T-cell (primary cell): ENCODE data around the gene TMEM59L. TPM values are rescaled to one million over a fixed set of nuclear protein-coding genes. Genes with fewer than 3 reads are reported as not detected.
A peak's percentile ranks its signal among the peaks of the same experiment; 100 is the strongest.

Experiments used
- ATAC-seq, 4 experiments: fragments of 200-7000 bp in 3 of 4; fragments of 150-1000 bp in 1 of 4; cut with Tn5 transposase; replicated peaks in 1 of 4; 1 replicate in 3 of 4; 2 replicates in 1 of 4; pipeline ENCODE4 v1.10.0; 2021; ENCODE audit warnings: moderate library complexity in 3 of 4, mild to moderate bottlenecking in 2 of 4, moderate number of reproducible peaks in 1 of 4
- CTCF ChIA-PET, 2 donors: fragments of 300-600 bp; sonication (Branson Sonifier 250); formaldehyde crosslinking; loops; one replicate each; lab custom pipeline; 2022; ENCODE audit warnings: antibody characterized with exemption in 2 of 2; lab: Charles Lee
- POLR2A ChIA-PET, 2 donors: fragments of 300-600 bp; sonication (Branson Sonifier 250); formaldehyde crosslinking; loops; one replicate each; lab custom pipeline; 2022; ENCODE audit warnings: antibody characterized with exemption in 2 of 2; lab: Charles Lee
- DNase-seq, 35 experiments: peaks; one replicate each; pipeline versions ENCODE4 v3.0.0 to v3.0.0-alpha.2; 2013 to 2023
- H3K27ac ChIP-seq: one replicate; pipeline ENCODE4 v1.5.1; 2013; ENCODE audit warnings: low read length
- H3K27me3 ChIP-seq, 2 experiments: replicated peaks in 1 of 2; 1 replicate in 1 of 2; 2 replicates in 1 of 2; pipeline versions ENCODE4 v1.6.1 to v1.7.0; 2013; ENCODE audit warnings: low read length in 1 of 2, mixed read lengths in 1 of 2; ENCODE audit not compliant: control insufficient read depth in 2 of 2, insufficient read depth in 2 of 2; ENCODE audit errors: extremely low read depth in 1 of 2
- H3K36me3 ChIP-seq, 2 donors: 1 replicate in 1 of 2; 2 replicates in 1 of 2; pipeline versions ENCODE4 v1.6.1 to v1.7.0; 2013; ENCODE audit warnings: low read length in 1 of 2; ENCODE audit not compliant: control insufficient read depth in 2 of 2, insufficient read depth in 1 of 2; ENCODE audit errors: extremely low read depth in 1 of 2
- H3K4me1 ChIP-seq, 2 experiments: 1 replicate in 1 of 2; 2 replicates in 1 of 2; pipeline versions ENCODE4 v1.6.1 to v1.7.0; 2013; ENCODE audit warnings: low read length in 2 of 2, mixed read lengths in 1 of 2; ENCODE audit not compliant: insufficient read depth in 2 of 2, control insufficient read depth in 1 of 2; ENCODE audit errors: extremely low read depth in 1 of 2
- H3K4me3 ChIP-seq, 2 donors: 1 replicate in 1 of 2; 2 replicates in 1 of 2; pipeline versions ENCODE4 v1.5.1 to v1.7.0; 2013; ENCODE audit warnings: mild to moderate bottlenecking in 2 of 2, low read length in 1 of 2, moderate library complexity in 1 of 2; ENCODE audit not compliant: control insufficient read depth in 1 of 2; ENCODE audit errors: extremely low read depth in 1 of 2
- H3K9me3 ChIP-seq: 2 replicates; pipeline ENCODE4 v1.7.0; 2013
- H3K27ac Mint-ChIP-seq, 2 donors: one replicate each; pipeline ENCODE4 v1.8.0; 2020 to 2021; ENCODE audit warnings: mild to moderate bottlenecking in 2 of 2, mixed read lengths in 2 of 2
- H3K27me3 Mint-ChIP-seq, 2 donors: one replicate each; pipeline ENCODE4 v1.8.0; 2021 to 2022; ENCODE audit warnings: mixed read lengths in 2 of 2
- H3K36me3 Mint-ChIP-seq: one replicate; pipeline ENCODE4 v1.8.0; 2021; ENCODE audit warnings: mixed read lengths
- H3K4me1 Mint-ChIP-seq, 3 donors: one replicate each; pipeline ENCODE4 v1.8.0; 2020 to 2022; ENCODE audit warnings: mixed read lengths in 3 of 3, mild to moderate bottlenecking in 1 of 3
- H3K4me3 Mint-ChIP-seq, 3 donors: one replicate each; pipeline ENCODE4 v1.8.0; 2020 to 2022; ENCODE audit warnings: mild to moderate bottlenecking in 3 of 3, mixed read lengths in 3 of 3, moderate library complexity in 3 of 3
- H3K9me3 Mint-ChIP-seq, 3 donors: one replicate each; pipeline ENCODE4 v1.8.0; 2020 to 2022; ENCODE audit warnings: mixed read lengths in 3 of 3
- WGBS: methylation state at CpG from one replicate; pipeline ENCODE4 v1.1.5; 2013; ENCODE audit warnings: missing lambda C conversion rate; ENCODE audit not compliant: insufficient coverage; 5-methylcytosine and 5-hydroxymethylcytosine counted together
- total RNA-seq, 35 experiments: library from RNA in 6 of 35; stranded (reverse) in 6 of 35; fragments of 120-200 nt in 1 of 35; gene quantifications; one replicate each; pipeline versions ENCODE4 v1.2.1 to v1.2.4 and lab custom pipeline; 2013 to 2026

The TMEM59L gene
- total RNA-seq, 5 donors from 2014 or later (not counting 1 experiment from before 2014, with no cell fraction given): 0.38 to 0.40 TPM; not detected in 3

DNA sequence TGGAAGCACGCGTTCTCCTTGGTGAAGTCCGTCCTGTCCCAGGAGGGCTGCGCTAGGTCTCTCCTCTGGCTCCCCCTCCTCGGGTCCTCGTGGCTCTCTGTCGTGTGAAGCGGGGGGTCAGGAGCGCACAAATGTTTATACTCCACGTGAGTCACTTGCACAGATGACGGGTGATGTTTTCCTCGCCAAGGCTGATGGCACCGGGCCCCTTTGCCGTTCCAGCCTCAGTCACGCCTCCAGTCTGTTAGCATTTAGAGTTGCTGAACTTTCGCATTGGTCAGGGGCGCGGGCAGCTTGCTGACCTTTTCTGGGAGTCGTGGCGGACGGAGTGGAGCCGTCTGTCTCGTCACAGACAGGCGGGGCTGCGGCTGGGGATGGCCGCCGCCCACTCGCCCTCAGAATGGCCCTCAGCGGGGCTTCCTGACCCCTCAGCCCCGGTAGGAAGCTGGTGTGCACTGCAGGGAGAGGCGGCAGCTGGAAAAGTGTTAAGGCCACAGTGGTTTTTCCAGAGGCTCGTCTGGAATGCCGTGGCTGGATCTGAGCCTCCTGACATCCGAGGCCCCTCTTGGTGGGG is 37.9 kb downstream of the TMEM59L start:
- Mint-ChIP-seq H3K27me3 (no peaks in the 10 kb centered on the region), H3K4me3 (no peak overlapping the region), H3K36me3 (peaks cover 5% of the 10 kb centered on the region), H3K27ac (no peak overlapping the region), H3K9me3 (no peaks in the 10 kb centered on the region), H3K4me1 (peaks cover 14 to 47% (median 22%) of the 10 kb centered on the region in 3 donors)
- H3K4me3 ChIP-seq: no peak overlapping the region
- 92% methylated on average over 34 of the region's 34 CpGs for WGBS
- peaks cover 0 to 18% of the 10 kb centered on the region in 2 experiments for H3K4me1 ChIP-seq
- no peak overlapping the region for H3K27ac ChIP-seq
- peaks cover 0 to 2% of the 10 kb centered on the region in 2 experiments for H3K27me3 ChIP-seq
- H3K36me3 ChIP-seq: peaks cover 0 to 8% of the 10 kb centered on the region in 2 donors
- no peak for ATAC-seq
- H3K9me3 ChIP-seq: no peaks in the 10 kb centered on the region
- no peak for DNase-seq
- POLR2A ChIA-PET: no interaction called here
- CTCF ChIA-PET: no interaction called here

DNA sequence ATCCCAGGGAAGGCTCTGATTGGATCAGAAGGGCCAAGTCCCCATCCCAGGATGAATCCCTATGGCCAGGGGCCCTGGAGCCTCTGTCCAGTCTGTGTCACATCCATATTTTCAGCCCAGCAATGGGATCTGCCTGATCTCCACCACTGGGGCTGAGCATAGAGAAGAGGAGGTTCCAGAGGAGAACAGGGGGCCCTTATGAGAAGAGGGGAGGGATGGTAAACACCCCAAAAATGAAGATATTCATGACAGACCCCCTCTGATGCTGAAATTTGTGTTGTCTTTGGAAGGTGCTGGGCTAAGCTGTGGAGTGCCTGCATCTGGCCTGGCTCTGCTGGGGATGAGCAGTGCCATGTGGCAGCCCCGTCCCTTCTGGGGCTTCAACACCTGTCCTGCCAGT is 38.6 kb downstream of the TMEM59L start:
- Mint-ChIP-seq H3K4me1 (peaks cover 14 to 45% (median 24%) of the 10 kb centered on the region in 3 donors), H3K27me3 (no peaks in the 10 kb centered on the region), H3K27ac (no peak overlapping the region), H3K4me3 (no peak overlapping the region), H3K36me3 (peaks cover 5% of the 10 kb centered on the region), H3K9me3 (no peaks in the 10 kb centered on the region)
- DNase-seq: no peak
- Histone ChIP-seq H3K36me3 (peaks cover 0 to 8% of the 10 kb centered on the region in 2 donors), H3K4me1 (peaks cover 0 to 20% of the 10 kb centered on the region in 2 experiments), H3K9me3 (no peaks in the 10 kb centered on the region), H3K27ac (no peak overlapping the region), H3K27me3 (peaks cover 0 to 2% of the 10 kb centered on the region in 2 experiments), H3K4me3 (no peak overlapping the region)
- ATAC-seq: no peak
- CTCF ChIA-PET: no interaction called here
- POLR2A ChIA-PET: no interaction called here
- WGBS: 57% methylated on average over 1 of the region's 1 CpG

DNA sequence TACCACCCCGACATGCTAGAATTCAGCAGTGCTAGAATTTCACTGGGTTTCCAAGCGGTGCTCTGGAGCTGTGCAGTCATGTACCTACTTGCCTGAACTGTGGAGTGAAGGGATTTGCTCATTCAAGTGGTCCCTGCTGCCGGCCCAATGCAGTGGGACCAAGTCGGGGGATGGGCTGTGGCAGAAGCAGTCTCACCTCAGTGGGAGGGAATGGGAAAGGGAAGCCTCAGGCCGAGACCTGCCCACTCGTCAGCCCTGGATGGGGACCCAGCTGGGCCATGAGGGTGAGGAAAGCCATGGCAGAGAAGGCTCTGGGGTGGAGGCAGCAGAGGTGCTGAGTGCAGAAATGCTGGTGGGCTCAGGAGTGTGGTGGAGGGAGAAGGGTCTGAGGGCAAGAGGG is 39.1 kb downstream of the TMEM59L start:
- ATAC-seq: no peak

DNA sequence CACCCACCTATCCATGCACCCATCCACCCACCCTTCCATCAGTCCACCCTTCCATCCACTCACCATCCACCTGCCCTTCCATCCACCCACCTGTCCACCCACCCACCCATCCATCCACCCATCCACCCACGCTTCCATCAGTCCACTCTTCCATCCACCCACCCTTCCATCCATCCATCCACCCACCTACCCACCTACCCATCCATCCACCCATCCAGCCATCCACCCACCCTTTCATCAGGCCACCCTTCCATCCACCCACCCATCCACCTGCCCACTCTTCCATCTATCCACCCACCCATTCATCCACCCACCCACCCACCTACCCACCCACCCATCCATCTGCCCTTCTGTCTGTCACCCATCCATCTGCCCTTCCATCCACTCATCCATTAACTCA is 41.2 kb downstream of the TMEM59L start:
- no peak overlapping the region for H3K27ac ChIP-seq
- peaks cover 5% of the 10 kb centered on the region for H3K36me3 Mint-ChIP-seq
- no peaks in the 10 kb centered on the region for H3K27me3 Mint-ChIP-seq
- 100% methylated on average over 1 of the region's 1 CpG for WGBS
- CTCF ChIA-PET: no interaction called here
- no peak overlapping the region for H3K4me3 ChIP-seq
- H3K9me3 Mint-ChIP-seq: no peaks in the 10 kb centered on the region
- H3K4me1 Mint-ChIP-seq: peaks cover 15 to 43% (median 28%) of the 10 kb centered on the region in 3 donors
- no peak overlapping the region for H3K27ac Mint-ChIP-seq
- no peak for DNase-seq
- H3K4me3 Mint-ChIP-seq: no peak overlapping the region
- POLR2A ChIA-PET: no interaction called here
- H3K27me3 ChIP-seq: no peaks in the 10 kb centered on the region
- no peak for ATAC-seq
- peaks cover 0 to 8% of the 10 kb centered on the region in 2 donors for H3K36me3 ChIP-seq
- H3K4me1 ChIP-seq: peaks cover 0 to 14% of the 10 kb centered on the region in 2 experiments
- no peaks in the 10 kb centered on the region for H3K9me3 ChIP-seq

More for the DNA sequence above, 39.1 kb downstream of the TMEM59L start:
- Histone ChIP-seq H3K36me3 (peaks cover 0 to 8% of the 10 kb centered on the region in 2 donors), H3K27ac (no peak overlapping the region), H3K4me1 (peaks cover 0 to 17% of the 10 kb centered on the region in 2 experiments), H3K27me3 (peaks cover 0 to 2% of the 10 kb centered on the region in 2 experiments), H3K4me3 (no peak overlapping the region), H3K9me3 (no peaks in the 10 kb centered on the region)
- DNase-seq: no peak
- WGBS: 93% methylated on average over 5 of the region's 6 CpGs
- peaks cover 14 to 41% (median 22%) of the 10 kb centered on the region in 3 donors for H3K4me1 Mint-ChIP-seq
- no peak overlapping the region for H3K4me3 Mint-ChIP-seq
- CTCF ChIA-PET: no interaction called here
- peak overlapping the region in 1 of 2 donors; percentile 22 for H3K27ac Mint-ChIP-seq
- peaks cover 5% of the 10 kb centered on the region for H3K36me3 Mint-ChIP-seq
- no peaks in the 10 kb centered on the region for H3K27me3 Mint-ChIP-seq
- POLR2A ChIA-PET: interaction anchor here in 1 of 2 donors (0.6 kb wide), 1 partner anchor 77 kb away, joined by 6 read pairs; no protein-coding TSS in a partner anchor
- no peaks in the 10 kb centered on the region for H3K9me3 Mint-ChIP-seq

DNA sequence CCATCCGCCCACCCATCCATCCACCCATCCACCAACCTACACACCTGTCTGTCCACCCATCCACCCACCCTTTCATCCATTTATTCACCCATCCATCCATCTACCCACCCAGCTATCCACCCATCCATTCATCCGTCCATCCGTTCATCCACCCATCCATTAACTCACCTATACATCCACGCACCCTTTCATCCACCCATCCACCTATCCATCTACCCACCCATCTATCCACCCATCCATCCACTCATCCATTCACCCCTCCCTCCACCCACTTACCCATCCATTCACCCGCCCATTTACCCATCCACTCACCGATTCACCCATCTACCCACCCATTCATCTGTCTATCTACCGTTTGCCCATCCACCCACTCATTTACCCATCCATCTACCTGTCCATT is 41.8 kb downstream of the TMEM59L start:
- no peaks in the 10 kb centered on the region for H3K27me3 ChIP-seq
- H3K4me3 ChIP-seq: no peak overlapping the region
- CTCF ChIA-PET: no interaction called here
- no peaks in the 10 kb centered on the region for H3K27me3 Mint-ChIP-seq
- ATAC-seq (no peak), DNase-seq (no peak)
- no peak overlapping the region for H3K27ac Mint-ChIP-seq
- H3K4me1 Mint-ChIP-seq: peaks cover 15 to 41% (median 28%) of the 10 kb centered on the region in 3 donors
- H3K4me1 ChIP-seq: peaks cover 0 to 9% of the 10 kb centered on the region in 2 experiments
- H3K27ac ChIP-seq: no peak overlapping the region
- WGBS: 94% methylated on average over 7 of the region's 7 CpGs
- no peaks in the 10 kb centered on the region for H3K9me3 Mint-ChIP-seq
- peaks cover 0 to 8% of the 10 kb centered on the region in 2 donors for H3K36me3 ChIP-seq
- peaks cover 5% of the 10 kb centered on the region for H3K36me3 Mint-ChIP-seq
- H3K9me3 ChIP-seq: no peaks in the 10 kb centered on the region
- H3K4me3 Mint-ChIP-seq: no peak overlapping the region
- POLR2A ChIA-PET: no interaction called here

DNA sequence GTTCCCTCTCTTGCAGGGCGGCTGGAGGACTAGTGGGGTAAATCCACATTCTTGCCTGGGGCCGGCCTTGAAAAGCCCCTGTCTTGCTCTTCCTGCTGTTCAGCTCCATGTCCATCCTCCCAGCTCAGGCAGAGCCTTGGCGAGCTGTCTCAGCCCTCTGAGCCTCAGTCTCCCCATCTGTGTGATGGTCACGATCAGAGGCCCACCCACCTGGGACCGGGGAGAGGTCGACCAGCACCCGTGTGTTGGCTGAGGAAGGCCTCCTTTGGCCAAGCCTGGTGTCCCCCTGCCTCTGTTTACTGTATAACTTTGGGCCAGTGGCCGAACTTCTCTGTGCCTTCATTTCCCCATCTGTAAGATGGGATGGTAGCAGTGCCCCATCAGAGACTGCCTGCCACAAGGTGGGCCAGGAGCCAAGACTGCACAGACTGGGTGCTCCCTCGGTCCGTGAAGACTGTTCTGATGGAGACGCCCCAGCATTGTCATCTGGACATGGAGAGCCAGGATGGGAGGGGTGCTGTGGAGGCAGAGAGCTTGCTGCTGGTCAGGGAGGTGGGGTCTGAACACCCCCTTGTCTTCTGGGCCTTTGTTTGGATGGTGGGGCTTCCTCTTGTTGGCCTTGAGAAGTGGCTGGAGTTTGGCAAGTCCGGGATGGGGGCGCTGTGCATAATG is 42.6 kb downstream of the TMEM59L start:
- 98% methylated on average over 9 of the region's 13 CpGs for WGBS
- POLR2A ChIA-PET: no interaction called here

More for the DNA sequence above, 42.6 kb downstream of the TMEM59L start:
- Histone ChIP-seq H3K36me3 (peaks cover 0 to 5% of the 10 kb centered on the region in 2 donors), H3K9me3 (no peaks in the 10 kb centered on the region), H3K4me3 (no peak overlapping the region), H3K4me1 (peaks cover 0 to 8% of the 10 kb centered on the region in 2 experiments), H3K27me3 (no peaks in the 10 kb centered on the region), H3K27ac (no peak overlapping the region)
- ATAC-seq: no peak
- CTCF ChIA-PET: no interaction called here
- no peak for DNase-seq
- Mint-ChIP-seq H3K27ac (no peak overlapping the region), H3K4me3 (no peak overlapping the region), H3K4me1 (peaks cover 10 to 36% (median 23%) of the 10 kb centered on the region in 3 donors), H3K9me3 (no peaks in the 10 kb centered on the region), H3K36me3 (no peaks in the 10 kb centered on the region), H3K27me3 (no peaks in the 10 kb centered on the region)
